Stomach (tissue), 9 donors: Measurements from ENCODE around the gene MYPN. TPM values are rescaled to one million over a fixed set of nuclear protein-coding genes. Genes with fewer than 3 reads are reported as not detected.

ENCODE experiments used
- DNase-seq, 2 donors: peaks; one replicate each; pipeline versions ENCODE4 v3.0.0 to v3.0.0-alpha.2; 2013 to 2019
- H3K27ac ChIP-seq, 5 donors: fragments of 200-600 bp in 4 of 5; sonication (generic) in 4 of 5; one replicate each; pipeline ENCODE4 v1.5.1; 2013 to 2019; ENCODE audit warnings: mild to moderate bottlenecking in 1 of 5, moderate library complexity in 1 of 5
- H3K27me3 ChIP-seq, 3 donors: fragments of 200-600 bp; sonication (generic); one replicate each; pipeline ENCODE4 v1.5.1; 2017 to 2019; ENCODE audit warnings: mixed run types in 1 of 3
- H3K36me3 ChIP-seq, 4 donors: fragments of 200-600 bp; sonication (generic); 1 replicate in 3 of 4; 2 replicates in 1 of 4; pipeline ENCODE4 v1.5.1; 2016 to 2019
- H3K4me1 ChIP-seq, 4 donors: fragments of 200-600 bp; sonication (generic); one replicate each; pipeline ENCODE4 v1.5.1; 2016 to 2019
- H3K4me3 ChIP-seq, 4 donors: fragments of 200-600 bp; sonication (generic) in 3 of 4; one replicate each; pipeline ENCODE4 v1.5.1; 2016 to 2019; ENCODE audit warnings: mild to moderate bottlenecking in 1 of 4
- H3K9me3 ChIP-seq, 4 donors: fragments of 200-600 bp; sonication (generic); one replicate each; pipeline ENCODE4 v1.5.1; 2016 to 2019
- CTCF ChIP-seq, 7 experiments: fragments of 450-650 bp in 4 of 7; fragments of 200-600 bp in 3 of 7; sonication (generic) in 3 of 7; IDR thresholded peaks; one replicate each; pipeline ENCODE4 v1.5.1; 2016 to 2019; ENCODE audit warnings: antibody characterized with exemption in 7 of 7, control low read depth in 2 of 7, mild to moderate bottlenecking in 1 of 7
- EP300 ChIP-seq: sonication (generic); formaldehyde crosslinking; IDR thresholded peaks from one replicate; pipeline ENCODE4 v1.6.1; 2017; ENCODE audit warnings: antibody characterized with exemption
- POLR2A ChIP-seq, 4 donors: fragments of 450-650 bp; IDR thresholded peaks; one replicate each; pipeline ENCODE4 v1.6.1; 2016; ENCODE audit warnings: antibody characterized with exemption in 4 of 4, control low read depth in 2 of 4, mild to moderate bottlenecking in 1 of 4, moderate library complexity in 1 of 4
- POLR2AphosphoS5 ChIP-seq, 3 donors: sonication (generic); formaldehyde crosslinking; IDR thresholded peaks; one replicate each; pipeline ENCODE4 v1.6.1; 2016; ENCODE audit warnings: antibody characterized with exemption in 3 of 3
- WGBS, 5 donors: extraction: QIAGEN DNeasy Blood & Tissue Kit in 3 of 5; methylation state at CpG; one replicate each; pipeline versions ENCODE4 v1.1.5 to v1.1.7; 2013 to 2018; 5-methylcytosine and 5-hydroxymethylcytosine counted together
- intact Hi-C: fragments of 100-400 bp; cut with DNase I; formaldehyde crosslinking; loops from one replicate; pipeline ENCODE4 v1.15.1; 2023; ENCODE audit warnings: low total_unique reads
- polyA plus RNA-seq, 3 donors: library from polyadenylated mRNA; stranded (reverse); fragments of 200-250 nt; gene quantifications; one replicate each; pipeline ENCODE4 v1.2.3, GENCODE V29; 2013
- total RNA-seq, 5 donors: library from RNA; depleted of rRNA; stranded (reverse); fragments of >200 nt; gene quantifications; one replicate each; pipeline versions ENCODE4 v1.1.0 to v1.2.3, GENCODE V29; 2014 to 2016
- donor health status: healthy with polysubstance abuse.
- donor health status: Bipolar disorder and iron deficiency.
- donor health status: healthy.

MYPN gene
- total and polyA plus RNA-seq, 8 donors, result 0.06 to 0.76 (median 0.40) TPM; not detected in 4

GRCh38 chr10:68095153-68095552 is 14.1 kb upstream of the MYPN start:
- TF ChIP-seq CTCF (IDR thresholded peaks at IDR 0.05), result no peak
- no peak for TF ChIP-seq POLR2AphosphoS5 (IDR thresholded peaks at IDR 0.05)
- no peak for TF ChIP-seq POLR2A (IDR thresholded peaks at IDR 0.05)
- no peak for TF ChIP-seq EP300
- Histone ChIP-seq H3K36me3 (no peaks in the 10 kb centered on the region), H3K4me1 (no peaks in the 10 kb centered on the region), H3K27me3 (no peaks in the 10 kb centered on the region), H3K9me3 (no peaks in the 10 kb centered on the region), H3K4me3 (no peak overlapping the region), H3K27ac (no peak overlapping the region)
- intact Hi-C loops, result no loop called here
- DNase-seq, result no peak
- 76 to 81% (median 78%) methylated on average over 2 of the region's 2 CpGs for WGBS, 5 donors

DNA sequence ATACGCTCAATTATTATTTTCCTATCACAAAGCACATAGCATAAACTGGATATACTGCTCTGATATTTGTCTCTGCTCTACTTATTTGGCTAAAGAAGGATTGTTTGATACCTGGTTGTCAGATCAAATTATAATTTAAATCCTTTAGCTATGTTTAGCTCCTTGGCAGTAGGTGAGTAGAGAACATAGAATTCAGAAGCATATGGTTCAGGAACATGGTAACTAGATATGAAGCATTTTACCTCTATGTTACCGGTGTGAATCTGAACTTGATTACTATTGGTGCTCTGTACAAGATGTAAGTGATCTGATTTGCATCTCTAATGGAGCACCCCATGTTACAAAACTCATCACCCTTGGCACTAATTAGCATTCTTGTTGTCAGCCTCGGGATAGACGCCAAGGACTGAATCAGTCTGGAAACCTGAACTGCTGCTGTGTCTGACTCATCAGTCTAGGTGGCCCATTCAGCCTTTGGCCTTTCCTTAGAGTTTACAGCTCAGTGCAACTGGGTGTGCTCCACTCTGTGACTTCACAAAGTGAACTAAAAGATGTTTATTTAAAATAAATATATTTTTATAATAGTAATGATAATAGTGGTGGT is 12.3 kb upstream of the MYPN start:
- Histone ChIP-seq H3K4me1 (peaks cover 0 to 2% (median 0%) of the 10 kb centered on the region in 4 donors), H3K27ac (no peak overlapping the region), H3K36me3 (no peaks in the 10 kb centered on the region), H3K4me3 (no peak overlapping the region), H3K9me3 (no peaks in the 10 kb centered on the region), H3K27me3 (no peaks in the 10 kb centered on the region)
- intact Hi-C loops, result no loop called here
- WGBS, 5 donors, result 51 to 62% (median 53%) methylated on average over 4 of the region's 4 CpGs
- peak; percentile 45 to 69 for DNase-seq
- peak in 1 of 3 donors; percentile 28 for TF ChIP-seq POLR2AphosphoS5 (IDR thresholded peaks at IDR 0.05)
- TF ChIP-seq CTCF (IDR thresholded peaks at IDR 0.05), result no peak

- 94 to 98% (median 95%) methylated on average over 3 of the region's 3 CpGs for WGBS, 5 donors
- no peaks in the 10 kb centered on the region for H3K36me3 ChIP-seq
- H3K27ac ChIP-seq, result no peak overlapping the region
- no peak overlapping the region for H3K4me3 ChIP-seq
- H3K4me1 ChIP-seq, result peaks cover 0 to 5% (median 0%) of the 10 kb centered on the region in 4 donors
- DNase-seq, result no peak
- H3K27me3 ChIP-seq, result no peaks in the 10 kb centered on the region
- intact Hi-C loops, result no loop called here
- TF ChIP-seq POLR2AphosphoS5 (IDR thresholded peaks at IDR 0.05), result no peak
- no peak for TF ChIP-seq EP300
- TF ChIP-seq POLR2A (IDR thresholded peaks at IDR 0.05), result no peak
- no peak for TF ChIP-seq CTCF (IDR thresholded peaks at IDR 0.05)
- H3K9me3 ChIP-seq, result no peaks in the 10 kb centered on the region
These were observed 9.6 kb upstream of the MYPN start for GRCh38 chr10:68099736-68100135.

- Histone ChIP-seq H3K4me3 (no peak overlapping the region), H3K36me3 (no peaks in the 10 kb centered on the region), H3K4me1 (peaks cover 0 to 5% (median 0%) of the 10 kb centered on the region in 4 donors), H3K27ac (no peak overlapping the region), H3K27me3 (no peaks in the 10 kb centered on the region), H3K9me3 (no peaks in the 10 kb centered on the region)
- no peak for TF ChIP-seq POLR2A (IDR thresholded peaks at IDR 0.05)
- no peak for TF ChIP-seq EP300
- no peak for TF ChIP-seq CTCF (IDR thresholded peaks at IDR 0.05)
- TF ChIP-seq POLR2AphosphoS5 (IDR thresholded peaks at IDR 0.05), result no peak
- WGBS, 5 donors, result 58 to 88% (median 69%) methylated on average over 2 of the region's 2 CpGs
- DNase-seq, result no peak
- intact Hi-C loops, result no loop called here
These were observed 8.2 kb upstream of the MYPN start for GRCh38 chr10:68101066-68101465.
